GM12878 (cell line): ENCODE results near the gene YPEL2. TPM values are rescaled to one million over a fixed set of nuclear protein-coding genes. Genes with fewer than 3 reads are reported as not detected.

ENCODE experiments used
- ATAC-seq: fragments of 200-7000 bp; cut with Tn5 transposase; 3 replicates; pipeline ENCODE4 v1.9.1; 2020; ENCODE audit warnings: mild to moderate bottlenecking, moderate library complexity
- Bru-seq: library from RNA; stranded (reverse); fragments of 400-500 nt; gene quantifications from one replicate; lab custom pipeline; 2021; lab: Mats Ljungman, UMichigan
- BruChase-seq, 2 experiments: library from RNA; stranded (reverse); fragments of 400-500 nt; gene quantifications; one replicate each; lab custom pipeline; 2021; lab: Mats Ljungman, UMichigan
- BruUV-seq: library from RNA; stranded (reverse); fragments of 400-500 nt; replicated peaks from 2 replicates; lab custom pipeline; 2021; lab: Mats Ljungman, UMichigan
- CTCF ChIA-PET: fragments of 300-600 bp; sonication (Branson Sonifier 250); formaldehyde crosslinking; extraction: SDS; loops from one replicate; lab custom pipeline; 2021; ENCODE audit warnings: inconsistent platforms; lab: Yijun Ruan, JAX
- POLR2A ChIA-PET: fragments of 350-600 bp; formaldehyde crosslinking; extraction: SDS; loops from one replicate; lab custom pipeline; 2021; ENCODE audit warnings: inconsistent platforms; lab: Charles Lee
- RAD21 ChIA-PET: fragments of 300-600 bp; sonication (Branson Sonifier 250); formaldehyde crosslinking; loops from one replicate; lab custom pipeline; 2023; ENCODE audit warnings: antibody characterized with exemption; ENCODE audit not compliant: unreplicated experiment; lab: Charles Lee
- SMC1A ChIA-PET: fragments of 300-600 bp; sonication (Branson Sonifier 250); formaldehyde crosslinking; loops from one replicate; lab custom pipeline; 2023; ENCODE audit not compliant: unreplicated experiment, uncharacterized antibody; lab: Charles Lee
- DNase-seq: peaks from one replicate; pipeline ENCODE4 v3.0.0-alpha.2; 2011; ENCODE audit warnings: low read depth, low spot score
- FAIRE-seq: peaks from 3 replicates; lab custom pipeline; 2011; peaks lifted over from hg19 to GRCh38; lab: Jason Lieb, UNC
- H2AFZ ChIP-seq: 2 replicates; pipeline ENCODE4 v1.6.0; 2011; ENCODE audit warnings: low read depth, low read length, control low read depth; ENCODE audit not compliant: control insufficient read depth
- H3K27ac ChIP-seq: 2 replicates; pipeline ENCODE4 v1.5.1; 2011; ENCODE audit warnings: control low read depth; ENCODE audit not compliant: control insufficient read depth, insufficient read depth
- H3K27me3 ChIP-seq, 2 experiments: replicated peaks in 1 of 2; 2 replicates each; pipeline versions ENCODE4 v1.6.0 to v1.6.1; 2011; ENCODE audit warnings: low read length in 1 of 2; ENCODE audit not compliant: control insufficient read depth in 2 of 2, insufficient read depth in 2 of 2
- H3K36me3 ChIP-seq, 2 experiments: 2 replicates each; pipeline ENCODE4 v1.5.1; 2011; ENCODE audit warnings: low read length in 1 of 2; ENCODE audit not compliant: control insufficient read depth in 2 of 2, insufficient read depth in 2 of 2
- H3K4me1 ChIP-seq: 2 replicates; pipeline ENCODE4 v1.6.1; 2011; ENCODE audit warnings: mild to moderate bottlenecking, low read length, moderate library complexity, mixed read lengths; ENCODE audit not compliant: control insufficient read depth, insufficient read depth
- H3K4me2 ChIP-seq: 2 replicates; pipeline ENCODE4 v1.6.0; 2011; ENCODE audit warnings: control low read depth; ENCODE audit not compliant: control insufficient read depth, insufficient read depth
- H3K4me3 ChIP-seq: fragments of 200-600 bp; sonication (generic); 2 replicates; pipeline ENCODE4 v1.5.1; 2016
- H3K79me2 ChIP-seq: 2 replicates; pipeline ENCODE4 v1.6.0; 2011; ENCODE audit warnings: low read length; ENCODE audit not compliant: control insufficient read depth, insufficient read depth
- H3K9ac ChIP-seq: 2 replicates; pipeline ENCODE4 v1.8.0; 2011; ENCODE audit warnings: low read length, control low read depth, mixed read lengths; ENCODE audit not compliant: control insufficient read depth, insufficient read depth
- H3K9me3 ChIP-seq: replicated peaks from 3 replicates; pipeline ENCODE4 v1.5.1; 2011; ENCODE audit warnings: mild to moderate bottlenecking, low read length; ENCODE audit not compliant: control insufficient read depth, insufficient read depth
- H4K20me1 ChIP-seq: 2 replicates; pipeline ENCODE4 v1.6.0; 2011; ENCODE audit not compliant: control insufficient read depth, insufficient read depth
- ATF7 ChIP-seq: fragments of 450-650 bp; IDR thresholded peaks from 2 replicates; pipeline ENCODE4 v1.6.1; 2016; ENCODE audit warnings: low read depth, mild to moderate bottlenecking
- BMI1 ChIP-seq: fragments of 450-650 bp; IDR thresholded peaks from 2 replicates; pipeline ENCODE4 v1.6.1; 2016; ENCODE audit warnings: mild to moderate bottlenecking, moderate library complexity, borderline replicate concordance
- EGR1 ChIP-seq, 2 experiments: IDR thresholded peaks; 1 replicate in 1 of 2; 2 replicates in 1 of 2; pipeline ENCODE4 v1.6.1; 2011 to 2012; ENCODE audit warnings: low read depth in 2 of 2, low read length in 2 of 2, borderline replicate concordance in 1 of 2, mild to moderate bottlenecking in 1 of 2, moderate library complexity in 1 of 2
- IKZF1 ChIP-seq: fragments of 450-650 bp; conservative IDR thresholded peaks from 2 replicates; pipeline ENCODE4 v1.6.1; 2017; ENCODE audit warnings: antibody characterized with exemption, mild to moderate bottlenecking
- IRF4 ChIP-seq: IDR thresholded peaks from 2 replicates; pipeline ENCODE4 v1.6.1; 2011; ENCODE audit warnings: low read depth, low read length
- KLF5 ChIP-seq: fragments of 450-650 bp; IDR thresholded peaks from 2 replicates; pipeline ENCODE4 v1.6.1; 2014; ENCODE audit warnings: mild to moderate bottlenecking; ENCODE audit not compliant: partially characterized antibody
- MTA3 ChIP-seq: IDR thresholded peaks from 2 replicates; pipeline ENCODE4 v1.6.1; 2012; ENCODE audit warnings: low read length, inconsistent platforms, borderline replicate concordance
- NFIC ChIP-seq: IDR thresholded peaks from 2 replicates; pipeline ENCODE4 v1.6.1; 2012; ENCODE audit warnings: low read depth, mild to moderate bottlenecking, inconsistent platforms, low read length, moderate library complexity
- NFYB ChIP-seq: IDR thresholded peaks from 2 replicates; pipeline ENCODE4 v1.6.1; 2011; ENCODE audit warnings: low read depth, mild to moderate bottlenecking, low read length, improper control_type of control experiment, moderate library complexity; ENCODE audit not compliant: insufficient read depth
- POLR2A ChIP-seq: IDR thresholded peaks from 2 replicates; pipeline ENCODE4 v1.6.1; 2011; ENCODE audit warnings: low read depth, mild to moderate bottlenecking, low read length
- SP1 ChIP-seq: IDR thresholded peaks from one replicate; pipeline ENCODE4 v1.6.1; 2011; ENCODE audit warnings: low read depth, low read length
- WGBS: methylation state at CpG from one replicate; pipeline ENCODE4 v1.1.6; 2016; ENCODE audit warnings: low lambda C conversion rate; ENCODE audit not compliant: insufficient replicate concordance, insufficient coverage; ENCODE audit errors: missing lambda C conversion rate; 5-methylcytosine and 5-hydroxymethylcytosine counted together
- in situ Hi-C: fragments of 300-500 bp; cut with MboI; formaldehyde crosslinking; loops from 9 replicates; pipeline ENCODE4 v1.14.3; 2018; ENCODE audit warnings: mixed read lengths
- intact Hi-C: fragments of 100-400 bp; cut with micrococcal nuclease; formaldehyde crosslinking; loops from one replicate; pipeline ENCODE4 v1.14.2; 2022; ENCODE audit not compliant: unreplicated experiment
- long read RNA-seq, 2 experiments: library from polyadenylated mRNA; unstranded; transcript quantifications; one replicate each; pipeline ENCODE4 v2.0.0, GENCODE V29; 2019 to 2020
- polyA minus RNA-seq, 3 experiments: library from RNA; depleted of rRNA, polyadenylated mRNA; stranded (reverse); fragments of >200 nt; gene quantifications; 2 replicates each; pipeline ENCODE4 v1.2.3, GENCODE V29; 2011
- polyA plus RNA-seq, 11 experiments: library from polyadenylated mRNA; depleted of rRNA in 4 of 11; unstranded in 6 of 11; stranded (reverse) in 5 of 11; fragments of >200 nt; fragmentation: Nextera tagmentation in 4 of 11; fragmentation: Illumina TruSeq in 1 of 11; extraction: Ambion mirVana in 4 of 11; extraction: Trizol in 1 of 11; gene quantifications; 1 replicate in 1 of 11; 2 replicates in 10 of 11; pipeline versions ENCODE4 v1.2.1 to v1.2.3, GENCODE V29; 2011 to 2016; ENCODE audit warnings: inconsistent platforms in 2 of 11, missing spikeins in 2 of 11, low read depth in 1 of 11
- total RNA-seq, 4 experiments: library from RNA; depleted of rRNA in 3 of 4; stranded (reverse); fragments of >200 nt in 3 of 4; fragmentation: Illumina TruSeq in 1 of 4; extraction: Trizol in 1 of 4; gene quantifications; 2 replicates each; pipeline versions ENCODE4 v1.2.1 to v1.2.3, GENCODE V29; 2013 to 2021
- TF ChIP-seq, protein P1 (sequence below): fragments of 450-650 bp; IDR thresholded peaks from 2 replicates; pipeline ENCODE4 v1.6.1; 2018; ENCODE audit warnings: mild to moderate bottlenecking, low read depth, moderate library complexity; ENCODE audit not compliant: partially characterized antibody
- TF ChIP-seq, protein P2 (sequence below): IDR thresholded peaks from 2 replicates; pipeline ENCODE4 v1.6.1; 2012; ENCODE audit warnings: low read depth, low read length, improper control_type of control experiment
- TF ChIP-seq, protein P3 (sequence below): fragments of 450-650 bp; IDR thresholded peaks from 2 replicates; pipeline ENCODE4 v1.6.1; 2016; ENCODE audit warnings: mild to moderate bottlenecking

The YPEL2 gene, protein sequence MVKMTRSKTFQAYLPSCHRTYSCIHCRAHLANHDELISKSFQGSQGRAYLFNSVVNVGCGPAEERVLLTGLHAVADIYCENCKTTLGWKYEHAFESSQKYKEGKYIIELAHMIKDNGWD
- 23.6 and 27.1 TPM in 2 replicates for total RNA-seq (2013; cell fraction: nucleolus; rRNA removed)
- total RNA-seq (2014; rRNA removed) (0.45 and 0.71 TPM in 2 replicates), total RNA-seq (2014; rRNA removed; fragmentation: Illumina TruSeq; extraction: Trizol) (0.63 and 0.64 TPM in 2 replicates), total RNA-seq (2021) (0.69 and 0.92 TPM in 2 replicates), polyA plus RNA-seq (2011; rRNA removed) (8.1 and 8.3 TPM in 2 replicates), polyA plus RNA-seq (2014; fragmentation: Illumina TruSeq; extraction: Trizol) (0.55 and 0.76 TPM in 2 replicates), polyA plus RNA-seq (2014; fragmentation: Nextera tagmentation; extraction: Ambion mirVana) (under 1 TPM; 0.11 to 0.18 TPM), polyA plus RNA-seq (2014; rRNA removed) (0.41 and 0.47 TPM in 2 replicates), polyA plus RNA-seq (2016; fragmentation: Nextera tagmentation; extraction: Ambion mirVana) (under 1 TPM; 0.15 to 0.51 TPM), polyA minus RNA-seq (2011; rRNA and poly(A)+ RNA removed) (7.1 and 12.7 TPM in 2 replicates), Bru-seq, nascent RNA (percentile 67 among the genes with signal in this experiment), BruChase-seq, experiment 1, labeled RNA remaining after a 6-hour chase (percentile 50 among the genes with signal in this experiment), BruChase-seq, experiment 2, labeled RNA remaining after a 2-hour chase (percentile 60 among the genes with signal in this experiment)
- polyA plus RNA-seq (2011; ENCODE audit: low read depth): 1.5 TPM
- polyA plus RNA-seq (2011; cell fraction: cytosol; rRNA removed): 4.7 and 6.4 TPM in 2 replicates
- 4.7 and 7.8 TPM in 2 replicates for polyA plus RNA-seq (2011; cell fraction: nucleus; rRNA removed)
- 2.3 and 2.6 TPM in 2 replicates for polyA plus RNA-seq (2012)
- polyA minus RNA-seq (2011; cell fraction: cytosol; rRNA and poly(A)+ RNA removed): 2.5 and 3.2 TPM in 2 replicates
- 5.4 and 5.7 TPM in 2 replicates for polyA minus RNA-seq (2011; cell fraction: nucleus; rRNA and poly(A)+ RNA removed)
- long read RNA-seq, experiment 1: 0 reads
- long read RNA-seq, experiment 2, full-length matches to known transcripts: 3 of 3 reads
- long read RNA-seq, experiment 2, partial matches to known transcripts: 0 of 3 reads
- long read RNA-seq, experiment 2, other reads (novel, unspliced or antisense): 0 of 3 reads

DNA sequence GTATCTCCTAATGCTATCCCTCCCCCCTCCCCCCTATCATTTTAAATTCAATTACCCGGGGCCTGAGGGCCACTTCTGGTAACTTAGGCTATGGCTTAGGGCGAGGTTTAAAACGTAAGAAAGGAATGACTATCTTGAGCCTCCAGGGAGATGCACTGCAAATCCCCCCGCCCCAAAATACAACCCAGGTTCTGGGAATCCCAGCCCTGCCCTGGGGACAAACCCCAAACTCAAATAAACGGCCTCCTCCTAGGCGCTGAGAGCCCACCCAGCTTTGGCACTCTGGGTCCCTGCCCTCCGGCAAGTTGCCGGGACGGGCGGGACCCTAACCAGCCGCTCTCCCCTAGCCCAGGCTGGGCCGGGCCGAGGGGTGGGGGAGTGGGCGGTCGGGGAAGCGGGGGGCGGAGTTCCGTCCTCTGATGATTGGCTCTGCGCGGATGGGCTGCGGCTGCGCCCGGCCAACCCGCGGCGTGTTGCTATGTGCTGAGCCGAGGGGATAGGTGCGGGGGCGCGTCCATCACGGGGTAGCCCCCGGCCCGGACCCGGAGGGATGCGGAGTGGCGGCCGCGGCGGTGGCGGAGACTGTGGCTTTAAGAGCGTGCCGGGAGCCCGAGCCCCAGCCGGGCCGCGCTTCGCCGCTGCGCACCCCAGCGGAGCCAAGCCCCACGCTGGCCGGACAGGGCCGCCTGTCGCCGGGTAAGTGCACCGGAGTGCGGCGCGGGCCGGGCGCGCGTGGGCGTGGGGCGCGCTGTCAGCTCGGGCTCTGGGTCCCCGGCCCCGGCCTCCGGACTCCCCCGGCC, at the start of gene YPEL2:
TSS of gene YPEL2 (plus strand) at position 527 of the 800 bp plus-strand sequence. CDS start 21,755 bp downstream, outside the sequence.
- DNase-seq (peak; percentile 41), FAIRE-seq (no peak), ATAC-seq (peak; percentile 97)
- ChIA-PET SMC1A (no interaction called here), POLR2A (no interaction called here), CTCF (interaction anchor here (1.5 to 6.9 kb wide), 3 partner anchors 95 to 109 kb away, joined by 5 to 53 read pairs (median 6); no protein-coding TSS in a partner anchor), RAD21 (interaction anchor here (1.3 to 6.0 kb wide), 2 partner anchors 34 to 108 kb away, joined by 5 to 126 read pairs; no protein-coding TSS in a partner anchor)
- Histone ChIP-seq H3K9ac (peak within 1 kb of the TSS; percentile 49), H3K27ac (no peak within 1 kb of the TSS), H3K9me3 (no peaks in the 10 kb centered on the region), H3K36me3 (no peaks in the 10 kb centered on the region), H3K4me3 (peak within 1 kb of the TSS; percentile 76), H2AFZ (peak within 1 kb of the TSS; percentile 85), H3K79me2 (peaks cover 3% of the 10 kb centered on the region), H4K20me1 (no peaks in the 10 kb centered on the region; the same call in 1 of the 2 replicates), H3K4me2 (peak within 1 kb of the TSS; percentile 93), H3K27me3 (peaks cover 0 to 7% of the 10 kb centered on the region in 2 experiments; a peak in 2 of 4 replicates), H3K4me1 (peaks cover 17% of the 10 kb centered on the region)
- intact Hi-C loops: loop anchor here (5.0 kb wide), 1 partner anchor 41 kb away; no protein-coding TSS in a partner anchor
- in situ Hi-C loops: no loop called here
- no TSS peak for BruUV-seq
- WGBS: 2% methylated on average over 47 of the region's 71 CpGs
- TF ChIP-seq, protein P1, sequence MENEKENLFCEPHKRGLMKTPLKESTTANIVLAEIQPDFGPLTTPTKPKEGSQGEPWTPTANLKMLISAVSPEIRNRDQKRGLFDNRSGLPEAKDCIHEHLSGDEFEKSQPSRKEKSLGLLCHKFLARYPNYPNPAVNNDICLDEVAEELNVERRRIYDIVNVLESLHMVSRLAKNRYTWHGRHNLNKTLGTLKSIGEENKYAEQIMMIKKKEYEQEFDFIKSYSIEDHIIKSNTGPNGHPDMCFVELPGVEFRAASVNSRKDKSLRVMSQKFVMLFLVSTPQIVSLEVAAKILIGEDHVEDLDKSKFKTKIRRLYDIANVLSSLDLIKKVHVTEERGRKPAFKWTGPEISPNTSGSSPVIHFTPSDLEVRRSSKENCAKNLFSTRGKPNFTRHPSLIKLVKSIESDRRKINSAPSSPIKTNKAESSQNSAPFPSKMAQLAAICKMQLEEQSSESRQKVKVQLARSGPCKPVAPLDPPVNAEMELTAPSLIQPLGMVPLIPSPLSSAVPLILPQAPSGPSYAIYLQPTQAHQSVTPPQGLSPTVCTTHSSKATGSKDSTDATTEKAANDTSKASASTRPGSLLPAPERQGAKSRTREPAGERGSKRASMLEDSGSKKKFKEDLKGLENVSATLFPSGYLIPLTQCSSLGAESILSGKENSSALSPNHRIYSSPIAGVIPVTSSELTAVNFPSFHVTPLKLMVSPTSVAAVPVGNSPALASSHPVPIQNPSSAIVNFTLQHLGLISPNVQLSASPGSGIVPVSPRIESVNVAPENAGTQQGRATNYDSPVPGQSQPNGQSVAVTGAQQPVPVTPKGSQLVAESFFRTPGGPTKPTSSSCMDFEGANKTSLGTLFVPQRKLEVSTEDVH: no peak
- TF ChIP-seq, protein P2, sequence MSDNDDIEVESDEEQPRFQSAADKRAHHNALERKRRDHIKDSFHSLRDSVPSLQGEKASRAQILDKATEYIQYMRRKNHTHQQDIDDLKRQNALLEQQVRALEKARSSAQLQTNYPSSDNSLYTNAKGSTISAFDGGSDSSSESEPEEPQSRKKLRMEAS: peak; percentile 3; the same call in 1 of the 2 replicates
- TF ChIP-seq IKZF1: peak; percentile 67
- TF ChIP-seq MTA3: no peak
- TF ChIP-seq NFIC: no peak
- TF ChIP-seq, protein P3, sequence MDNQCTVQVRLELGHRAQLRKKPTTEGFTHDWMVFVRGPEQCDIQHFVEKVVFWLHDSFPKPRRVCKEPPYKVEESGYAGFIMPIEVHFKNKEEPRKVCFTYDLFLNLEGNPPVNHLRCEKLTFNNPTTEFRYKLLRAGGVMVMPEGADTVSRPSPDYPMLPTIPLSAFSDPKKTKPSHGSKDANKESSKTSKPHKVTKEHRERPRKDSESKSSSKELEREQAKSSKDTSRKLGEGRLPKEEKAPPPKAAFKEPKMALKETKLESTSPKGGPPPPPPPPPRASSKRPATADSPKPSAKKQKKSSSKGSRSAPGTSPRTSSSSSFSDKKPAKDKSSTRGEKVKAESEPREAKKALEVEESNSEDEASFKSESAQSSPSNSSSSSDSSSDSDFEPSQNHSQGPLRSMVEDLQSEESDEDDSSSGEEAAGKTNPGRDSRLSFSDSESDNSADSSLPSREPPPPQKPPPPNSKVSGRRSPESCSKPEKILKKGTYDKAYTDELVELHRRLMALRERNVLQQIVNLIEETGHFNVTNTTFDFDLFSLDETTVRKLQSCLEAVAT: no peak
- no peak for TF ChIP-seq BMI1
- TF ChIP-seq NFYB: peak; percentile 85; the same call in 1 of the 2 replicates
- TF ChIP-seq IRF4: no peak
- no peak for TF ChIP-seq ATF7
- no peak for TF ChIP-seq KLF5
- peak; percentile 51; the same call in 1 of the 2 replicates for TF ChIP-seq POLR2A
- TF ChIP-seq EGR1 (IDR thresholded peaks at IDR 0.05; ENCODE audit: borderline replicate concordance in 1 of 2, low read depth in 2 of 2, low read length in 2 of 2): peak in 1 of 2 experiments; percentile 85; a peak in 2 of 3 replicates
- TF ChIP-seq SP1: peak; percentile 96
